K562 (cell line): Measurements from ENCODE around the gene MDK. TPM values are rescaled to one million over a fixed set of nuclear protein-coding genes. Genes with fewer than 3 reads are reported as not detected.

Source experiments
- CBX2 ChIP-seq: fragments of 200-600 bp; sonication (generic); IDR thresholded peaks from one replicate; pipeline ENCODE4 v1.6.1; 2012; ENCODE audit warnings: mild to moderate bottlenecking, low read length, inconsistent platforms; ENCODE audit not compliant: insufficient read depth, poor library complexity, severe bottlenecking
- LCOR ChIP-seq: sonication (generic); formaldehyde crosslinking; IDR thresholded peaks from 2 replicates; pipeline ENCODE4 v1.8.0; 2022; ENCODE audit warnings: mild to moderate bottlenecking, missing genetic modification reagents
- NCOA1 ChIP-seq: fragments of 450-650 bp; IDR thresholded peaks from 2 replicates; pipeline ENCODE4 v1.6.1; 2016; ENCODE audit warnings: low read depth
- ZBED1 ChIP-seq: IDR thresholded peaks from 2 replicates; pipeline ENCODE4 v1.6.1; 2014
- ZBTB7A ChIP-seq: IDR thresholded peaks from 2 replicates; pipeline ENCODE4 v1.6.1; 2011; ENCODE audit warnings: low read depth, mild to moderate bottlenecking, low read length, moderate library complexity, borderline replicate concordance; ENCODE audit not compliant: control insufficient read depth
- ZZZ3 ChIP-seq: fragments of 450-650 bp; IDR thresholded peaks from 2 replicates; pipeline ENCODE4 v1.6.1; 2016; ENCODE audit warnings: antibody characterized with exemption, mild to moderate bottlenecking, moderate library complexity
- polyA plus RNA-seq, 8 experiments: library from polyadenylated mRNA; depleted of rRNA in 4 of 8; stranded (reverse) in 5 of 8; unstranded in 3 of 8; fragments of >200 nt; fragmentation: Nextera tagmentation in 2 of 8; fragmentation: Illumina TruSeq in 1 of 8; extraction: Ambion mirVana in 2 of 8; extraction: Trizol in 1 of 8; gene quantifications; 2 replicates each; pipeline versions ENCODE4 v1.2.1 to v1.2.3, GENCODE V29; 2011 to 2014; ENCODE audit warnings: inconsistent platforms in 1 of 8, missing spikeins in 1 of 8
- total RNA-seq, 7 experiments: library from RNA; depleted of rRNA in 6 of 7; stranded (reverse); fragments of >200 nt in 6 of 7; fragmentation: Illumina TruSeq in 2 of 7; extraction: Trizol in 2 of 7; gene quantifications; 2 replicates each; pipeline versions ENCODE4 v1.2.1 to v1.2.3, GENCODE V29; 2011 to 2021; ENCODE audit warnings: low replicate concordance in 1 of 7
- TF ChIP-seq, protein P1 (sequence below): fragments of 450-650 bp; IDR thresholded peaks from 2 replicates; pipeline ENCODE4 v1.6.1; 2016; ENCODE audit warnings: mild to moderate bottlenecking, moderate library complexity
- TF ChIP-seq, protein P2 (sequence below): fragments of 450-650 bp; IDR thresholded peaks from 2 replicates; pipeline ENCODE4 v1.6.1; 2016; ENCODE audit warnings: low read depth, mild to moderate bottlenecking, moderate library complexity
- TF ChIP-seq, protein P3 (sequence below), 2 experiments: fragments of 200-800 bp in 1 of 2; sonication (Bioruptor generic) in 1 of 2; sonication (generic) in 1 of 2; formaldehyde crosslinking in 1 of 2; IDR thresholded peaks in 1 of 2; conservative IDR thresholded peaks in 1 of 2; 2 replicates each; pipeline versions ENCODE4 v1.5.0 to v1.6.1; 2016 to 2020; ENCODE audit warnings: missing compliant biosample characterization in 1 of 2, missing genetic modification characterization in 1 of 2, missing genetic modification reagents in 1 of 2
- TF ChIP-seq, protein P4 (sequence below): sonication (generic); formaldehyde crosslinking; IDR thresholded peaks from 2 replicates; pipeline ENCODE4 v1.8.0; 2022; ENCODE audit warnings: mild to moderate bottlenecking, missing genetic modification reagents, borderline replicate concordance

Gene MDK
- total and polyA plus RNA-seq, 9 of the 15 experiments (the other 6 are each of a cell fraction or from before 2014, with no cell fraction given), result 20.7 to 700 (median 350) TPM

DNA sequence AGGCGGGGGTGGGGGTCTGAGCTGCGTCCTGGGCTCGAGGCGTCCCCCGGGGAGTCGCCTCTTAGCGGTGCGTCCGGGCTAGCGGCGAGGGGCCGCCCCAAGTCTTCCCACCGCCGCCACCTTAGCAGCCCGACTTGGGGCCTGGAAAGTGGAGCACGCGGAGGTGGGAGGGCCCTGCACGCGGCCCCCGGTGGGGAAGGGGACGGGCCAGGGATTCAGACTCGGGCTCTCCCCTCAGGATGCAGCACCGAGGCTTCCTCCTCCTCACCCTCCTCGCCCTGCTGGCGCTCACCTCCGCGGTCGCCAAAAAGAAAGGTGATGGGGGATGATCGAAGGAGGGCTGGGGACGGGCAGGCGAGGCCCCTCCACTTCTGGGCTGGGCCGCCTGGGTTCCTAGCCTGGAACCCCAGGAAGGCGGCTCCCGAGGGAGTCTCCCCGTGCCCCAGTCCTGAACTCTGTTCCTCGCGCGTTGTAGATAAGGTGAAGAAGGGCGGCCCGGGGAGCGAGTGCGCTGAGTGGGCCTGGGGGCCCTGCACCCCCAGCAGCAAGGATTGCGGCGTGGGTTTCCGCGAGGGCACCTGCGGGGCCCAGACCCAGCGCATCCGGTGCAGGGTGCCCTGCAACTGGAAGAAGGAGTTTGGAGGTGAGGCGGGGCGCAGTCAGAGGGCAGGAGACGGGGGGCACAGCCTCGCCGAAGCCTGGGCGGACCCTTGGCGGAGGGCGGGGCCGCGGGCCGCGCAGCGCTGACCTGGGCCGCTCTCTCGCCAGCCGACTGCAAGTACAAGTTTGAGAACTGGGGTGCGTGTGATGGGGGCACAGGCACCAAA is 563 bp downstream of the MDK start (continued):
- TF ChIP-seq, protein P1, sequence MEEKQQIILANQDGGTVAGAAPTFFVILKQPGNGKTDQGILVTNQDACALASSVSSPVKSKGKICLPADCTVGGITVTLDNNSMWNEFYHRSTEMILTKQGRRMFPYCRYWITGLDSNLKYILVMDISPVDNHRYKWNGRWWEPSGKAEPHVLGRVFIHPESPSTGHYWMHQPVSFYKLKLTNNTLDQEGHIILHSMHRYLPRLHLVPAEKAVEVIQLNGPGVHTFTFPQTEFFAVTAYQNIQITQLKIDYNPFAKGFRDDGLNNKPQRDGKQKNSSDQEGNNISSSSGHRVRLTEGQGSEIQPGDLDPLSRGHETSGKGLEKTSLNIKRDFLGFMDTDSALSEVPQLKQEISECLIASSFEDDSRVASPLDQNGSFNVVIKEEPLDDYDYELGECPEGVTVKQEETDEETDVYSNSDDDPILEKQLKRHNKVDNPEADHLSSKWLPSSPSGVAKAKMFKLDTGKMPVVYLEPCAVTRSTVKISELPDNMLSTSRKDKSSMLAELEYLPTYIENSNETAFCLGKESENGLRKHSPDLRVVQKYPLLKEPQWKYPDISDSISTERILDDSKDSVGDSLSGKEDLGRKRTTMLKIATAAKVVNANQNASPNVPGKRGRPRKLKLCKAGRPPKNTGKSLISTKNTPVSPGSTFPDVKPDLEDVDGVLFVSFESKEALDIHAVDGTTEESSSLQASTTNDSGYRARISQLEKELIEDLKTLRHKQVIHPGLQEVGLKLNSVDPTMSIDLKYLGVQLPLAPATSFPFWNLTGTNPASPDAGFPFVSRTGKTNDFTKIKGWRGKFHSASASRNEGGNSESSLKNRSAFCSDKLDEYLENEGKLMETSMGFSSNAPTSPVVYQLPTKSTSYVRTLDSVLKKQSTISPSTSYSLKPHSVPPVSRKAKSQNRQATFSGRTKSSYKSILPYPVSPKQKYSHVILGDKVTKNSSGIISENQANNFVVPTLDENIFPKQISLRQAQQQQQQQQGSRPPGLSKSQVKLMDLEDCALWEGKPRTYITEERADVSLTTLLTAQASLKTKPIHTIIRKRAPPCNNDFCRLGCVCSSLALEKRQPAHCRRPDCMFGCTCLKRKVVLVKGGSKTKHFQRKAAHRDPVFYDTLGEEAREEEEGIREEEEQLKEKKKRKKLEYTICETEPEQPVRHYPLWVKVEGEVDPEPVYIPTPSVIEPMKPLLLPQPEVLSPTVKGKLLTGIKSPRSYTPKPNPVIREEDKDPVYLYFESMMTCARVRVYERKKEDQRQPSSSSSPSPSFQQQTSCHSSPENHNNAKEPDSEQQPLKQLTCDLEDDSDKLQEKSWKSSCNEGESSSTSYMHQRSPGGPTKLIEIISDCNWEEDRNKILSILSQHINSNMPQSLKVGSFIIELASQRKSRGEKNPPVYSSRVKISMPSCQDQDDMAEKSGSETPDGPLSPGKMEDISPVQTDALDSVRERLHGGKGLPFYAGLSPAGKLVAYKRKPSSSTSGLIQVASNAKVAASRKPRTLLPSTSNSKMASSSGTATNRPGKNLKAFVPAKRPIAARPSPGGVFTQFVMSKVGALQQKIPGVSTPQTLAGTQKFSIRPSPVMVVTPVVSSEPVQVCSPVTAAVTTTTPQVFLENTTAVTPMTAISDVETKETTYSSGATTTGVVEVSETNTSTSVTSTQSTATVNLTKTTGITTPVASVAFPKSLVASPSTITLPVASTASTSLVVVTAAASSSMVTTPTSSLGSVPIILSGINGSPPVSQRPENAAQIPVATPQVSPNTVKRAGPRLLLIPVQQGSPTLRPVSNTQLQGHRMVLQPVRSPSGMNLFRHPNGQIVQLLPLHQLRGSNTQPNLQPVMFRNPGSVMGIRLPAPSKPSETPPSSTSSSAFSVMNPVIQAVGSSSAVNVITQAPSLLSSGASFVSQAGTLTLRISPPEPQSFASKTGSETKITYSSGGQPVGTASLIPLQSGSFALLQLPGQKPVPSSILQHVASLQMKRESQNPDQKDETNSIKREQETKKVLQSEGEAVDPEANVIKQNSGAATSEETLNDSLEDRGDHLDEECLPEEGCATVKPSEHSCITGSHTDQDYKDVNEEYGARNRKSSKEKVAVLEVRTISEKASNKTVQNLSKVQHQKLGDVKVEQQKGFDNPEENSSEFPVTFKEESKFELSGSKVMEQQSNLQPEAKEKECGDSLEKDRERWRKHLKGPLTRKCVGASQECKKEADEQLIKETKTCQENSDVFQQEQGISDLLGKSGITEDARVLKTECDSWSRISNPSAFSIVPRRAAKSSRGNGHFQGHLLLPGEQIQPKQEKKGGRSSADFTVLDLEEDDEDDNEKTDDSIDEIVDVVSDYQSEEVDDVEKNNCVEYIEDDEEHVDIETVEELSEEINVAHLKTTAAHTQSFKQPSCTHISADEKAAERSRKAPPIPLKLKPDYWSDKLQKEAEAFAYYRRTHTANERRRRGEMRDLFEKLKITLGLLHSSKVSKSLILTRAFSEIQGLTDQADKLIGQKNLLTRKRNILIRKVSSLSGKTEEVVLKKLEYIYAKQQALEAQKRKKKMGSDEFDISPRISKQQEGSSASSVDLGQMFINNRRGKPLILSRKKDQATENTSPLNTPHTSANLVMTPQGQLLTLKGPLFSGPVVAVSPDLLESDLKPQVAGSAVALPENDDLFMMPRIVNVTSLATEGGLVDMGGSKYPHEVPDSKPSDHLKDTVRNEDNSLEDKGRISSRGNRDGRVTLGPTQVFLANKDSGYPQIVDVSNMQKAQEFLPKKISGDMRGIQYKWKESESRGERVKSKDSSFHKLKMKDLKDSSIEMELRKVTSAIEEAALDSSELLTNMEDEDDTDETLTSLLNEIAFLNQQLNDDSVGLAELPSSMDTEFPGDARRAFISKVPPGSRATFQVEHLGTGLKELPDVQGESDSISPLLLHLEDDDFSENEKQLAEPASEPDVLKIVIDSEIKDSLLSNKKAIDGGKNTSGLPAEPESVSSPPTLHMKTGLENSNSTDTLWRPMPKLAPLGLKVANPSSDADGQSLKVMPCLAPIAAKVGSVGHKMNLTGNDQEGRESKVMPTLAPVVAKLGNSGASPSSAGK, result peak; percentile 83
- TF ChIP-seq ZZZ3, result no peak
- no peak for TF ChIP-seq NCOA1
- no peak for TF ChIP-seq LCOR (CRISPR knock-in tag)
- TF ChIP-seq CBX2, result no peak
- TF ChIP-seq ZBED1, result 0 out of 2 replicates have a peak, but pooled peaks have one; percentile 27
- TF ChIP-seq, protein P2, sequence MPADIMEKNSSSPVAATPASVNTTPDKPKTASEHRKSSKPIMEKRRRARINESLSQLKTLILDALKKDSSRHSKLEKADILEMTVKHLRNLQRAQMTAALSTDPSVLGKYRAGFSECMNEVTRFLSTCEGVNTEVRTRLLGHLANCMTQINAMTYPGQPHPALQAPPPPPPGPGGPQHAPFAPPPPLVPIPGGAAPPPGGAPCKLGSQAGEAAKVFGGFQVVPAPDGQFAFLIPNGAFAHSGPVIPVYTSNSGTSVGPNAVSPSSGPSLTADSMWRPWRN, result no peak
- peak; percentile 88 for TF ChIP-seq ZBTB7A
- TF ChIP-seq, protein P3, sequence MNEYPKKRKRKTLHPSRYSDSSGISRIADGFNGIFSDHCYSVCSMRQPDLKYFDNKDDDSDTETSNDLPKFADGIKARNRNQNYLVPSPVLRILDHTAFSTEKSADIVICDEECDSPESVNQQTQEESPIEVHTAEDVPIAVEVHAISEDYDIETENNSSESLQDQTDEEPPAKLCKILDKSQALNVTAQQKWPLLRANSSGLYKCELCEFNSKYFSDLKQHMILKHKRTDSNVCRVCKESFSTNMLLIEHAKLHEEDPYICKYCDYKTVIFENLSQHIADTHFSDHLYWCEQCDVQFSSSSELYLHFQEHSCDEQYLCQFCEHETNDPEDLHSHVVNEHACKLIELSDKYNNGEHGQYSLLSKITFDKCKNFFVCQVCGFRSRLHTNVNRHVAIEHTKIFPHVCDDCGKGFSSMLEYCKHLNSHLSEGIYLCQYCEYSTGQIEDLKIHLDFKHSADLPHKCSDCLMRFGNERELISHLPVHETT (CRISPR knock-in tag; conservative IDR thresholded peaks at IDR 0.05 in 1 of 2, IDR thresholded peaks at IDR 0.05 in 1 of 2), result no peak
- TF ChIP-seq, protein P4, sequence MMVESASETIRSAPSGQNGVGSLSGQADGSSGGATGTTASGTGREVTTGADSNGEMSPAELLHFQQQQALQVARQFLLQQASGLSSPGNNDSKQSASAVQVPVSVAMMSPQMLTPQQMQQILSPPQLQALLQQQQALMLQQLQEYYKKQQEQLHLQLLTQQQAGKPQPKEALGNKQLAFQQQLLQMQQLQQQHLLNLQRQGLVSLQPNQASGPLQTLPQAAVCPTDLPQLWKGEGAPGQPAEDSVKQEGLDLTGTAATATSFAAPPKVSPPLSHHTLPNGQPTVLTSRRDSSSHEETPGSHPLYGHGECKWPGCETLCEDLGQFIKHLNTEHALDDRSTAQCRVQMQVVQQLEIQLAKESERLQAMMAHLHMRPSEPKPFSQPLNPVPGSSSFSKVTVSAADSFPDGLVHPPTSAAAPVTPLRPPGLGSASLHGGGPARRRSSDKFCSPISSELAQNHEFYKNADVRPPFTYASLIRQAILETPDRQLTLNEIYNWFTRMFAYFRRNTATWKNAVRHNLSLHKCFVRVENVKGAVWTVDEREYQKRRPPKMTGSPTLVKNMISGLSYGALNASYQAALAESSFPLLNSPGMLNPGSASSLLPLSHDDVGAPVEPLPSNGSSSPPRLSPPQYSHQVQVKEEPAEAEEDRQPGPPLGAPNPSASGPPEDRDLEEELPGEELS (CRISPR knock-in tag), result 0 out of 2 replicates have a peak, but pooled peaks have one; percentile 39
